HepG2 (cell line): ENCODE measurements around the gene TXNRD1.

Source experiments
- CBX2 ChIP-seq, 2 experiments: fragments of 200-600 bp in 1 of 2; sonication (generic); formaldehyde crosslinking in 1 of 2; IDR thresholded peaks; 2 replicates each; pipeline versions ENCODE4 v1.7.0 to v1.8.1; 2018 to 2022; ENCODE audit warnings: low read depth in 2 of 2, low read length in 1 of 2, mild to moderate bottlenecking in 1 of 2, missing genetic modification reagents in 1 of 2
- CTCF ChIP-seq: sonication (generic); formaldehyde crosslinking; IDR thresholded peaks from 2 replicates; pipeline ENCODE4 v1.5.0; 2020; ENCODE audit warnings: mild to moderate bottlenecking, missing genetic modification reagents, moderate library complexity
- HBP1 ChIP-seq: IDR thresholded peaks from 2 replicates; pipeline ENCODE4 v1.6.1; 2016; ENCODE audit warnings: low read depth, control low read depth
- ZNF232 ChIP-seq: sonication (generic); formaldehyde crosslinking; IDR thresholded peaks from 2 replicates; pipeline ENCODE4 v1.4.0; 2020; ENCODE audit warnings: missing genetic modification reagents, borderline replicate concordance
- ZNF33B ChIP-seq: sonication (generic); formaldehyde crosslinking; IDR thresholded peaks from 2 replicates; pipeline ENCODE4 v1.5.1; 2020; ENCODE audit warnings: mild to moderate bottlenecking, missing genetic modification reagents

GRCh38 chr12:104263026-104263425 lies 47.4 kb downstream of the TXNRD1 start:
- no peak for TF ChIP-seq ZNF33B
- TF ChIP-seq CBX2 (IDR thresholded peaks at IDR 0.05; ENCODE audit: low read depth, low read length) = no peak
- no peak for TF ChIP-seq CBX2 (CRISPR knock-in tag; IDR thresholded peaks at IDR 0.05; ENCODE audit: low read depth)
- TF ChIP-seq CTCF (CRISPR knock-in tag) = no peak
- TF ChIP-seq ZNF232 (CRISPR knock-in tag) = no peak
- no peak for TF ChIP-seq HBP1 (CRISPR knock-in tag)
